Amygdala (tissue), 56 donors: Measurements from ENCODE around the gene KRTAP10-4.
"Not testable (repeated sequence)": the region's sequence is repeated elsewhere in the genome, so short reads cannot be mapped to it uniquely, and the experiment has no call there.

Source experiments
- DNase-seq, 56 donors: peaks; one replicate each; lab custom pipeline; 2025; lab: John Stamatoyannopoulos, UW

KRTAP10-4 gene

GRCh38 chr21:44593598-44594405 is 20.3 kb downstream of the KRTAP10-4 start:
- DNase-seq = no peak

GRCh38 chr21:44594406-44594916 is 20.9 kb downstream of the KRTAP10-4 start:
- no peak for DNase-seq

GRCh38 chr21:44595524-44595923 is 22.0 kb downstream of the KRTAP10-4 start:
- DNase-seq = no peak

- no peak for DNase-seq
Measured at GRCh38 chr21:44596068-44596725, 22.7 kb downstream of the KRTAP10-4 start.

DNA sequence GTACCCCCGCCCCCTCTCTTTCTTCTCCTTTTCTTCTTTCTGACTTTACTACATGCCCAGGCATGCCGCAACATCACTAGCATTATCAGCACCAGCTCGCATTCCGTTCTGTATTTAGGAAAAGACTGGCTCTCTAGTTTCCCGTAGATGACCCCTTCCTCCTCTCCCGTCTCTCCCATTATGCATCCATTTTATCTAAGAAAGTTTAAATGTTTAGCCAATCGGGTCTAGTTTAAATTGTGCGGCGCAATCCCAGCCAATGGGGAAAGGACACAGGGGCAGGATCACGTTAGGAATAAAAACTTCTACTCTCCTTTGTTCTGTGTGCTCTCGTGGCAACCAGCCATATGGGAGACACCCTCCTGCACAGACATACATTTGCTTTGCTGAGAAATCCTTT is 24.5 kb downstream of the KRTAP10-4 start:
- no peak for DNase-seq

DNA sequence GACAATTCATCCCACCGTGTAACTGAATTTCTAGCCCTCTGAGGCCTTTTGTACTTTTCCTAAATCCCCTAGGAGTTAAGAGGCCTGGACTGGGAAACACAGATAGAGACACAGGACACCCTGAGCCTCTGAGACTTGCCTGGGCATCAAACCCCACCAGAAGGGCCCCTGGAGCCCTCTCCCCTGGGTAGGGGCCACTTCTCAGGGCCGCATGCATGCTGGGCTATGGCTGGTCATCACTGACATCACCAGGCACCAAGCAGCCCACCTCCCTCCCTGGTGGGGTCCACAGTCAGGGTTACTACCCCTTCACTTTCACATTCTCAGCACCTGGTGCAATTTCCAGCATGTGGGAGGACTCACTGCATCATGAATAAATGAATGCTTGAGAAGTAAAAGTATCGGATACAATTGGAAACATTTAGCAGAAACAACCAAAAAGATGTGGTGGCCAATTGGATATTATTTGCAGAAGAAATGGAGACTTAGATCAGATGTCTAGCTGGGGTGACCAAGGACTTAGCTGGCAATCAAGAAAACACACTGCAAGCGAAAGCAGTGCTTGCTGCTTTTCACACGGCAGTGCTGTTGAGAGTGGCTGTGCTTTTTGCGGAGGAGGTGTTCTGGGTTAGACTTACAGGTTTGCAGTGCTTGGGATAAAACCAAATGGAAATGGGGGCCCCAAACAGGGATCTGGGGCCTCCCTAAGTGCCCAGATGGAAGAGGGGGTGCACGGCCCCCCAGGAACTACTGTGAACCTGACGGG is 25.9 kb downstream of the KRTAP10-4 start:
- DNase-seq = no peak

DNA sequence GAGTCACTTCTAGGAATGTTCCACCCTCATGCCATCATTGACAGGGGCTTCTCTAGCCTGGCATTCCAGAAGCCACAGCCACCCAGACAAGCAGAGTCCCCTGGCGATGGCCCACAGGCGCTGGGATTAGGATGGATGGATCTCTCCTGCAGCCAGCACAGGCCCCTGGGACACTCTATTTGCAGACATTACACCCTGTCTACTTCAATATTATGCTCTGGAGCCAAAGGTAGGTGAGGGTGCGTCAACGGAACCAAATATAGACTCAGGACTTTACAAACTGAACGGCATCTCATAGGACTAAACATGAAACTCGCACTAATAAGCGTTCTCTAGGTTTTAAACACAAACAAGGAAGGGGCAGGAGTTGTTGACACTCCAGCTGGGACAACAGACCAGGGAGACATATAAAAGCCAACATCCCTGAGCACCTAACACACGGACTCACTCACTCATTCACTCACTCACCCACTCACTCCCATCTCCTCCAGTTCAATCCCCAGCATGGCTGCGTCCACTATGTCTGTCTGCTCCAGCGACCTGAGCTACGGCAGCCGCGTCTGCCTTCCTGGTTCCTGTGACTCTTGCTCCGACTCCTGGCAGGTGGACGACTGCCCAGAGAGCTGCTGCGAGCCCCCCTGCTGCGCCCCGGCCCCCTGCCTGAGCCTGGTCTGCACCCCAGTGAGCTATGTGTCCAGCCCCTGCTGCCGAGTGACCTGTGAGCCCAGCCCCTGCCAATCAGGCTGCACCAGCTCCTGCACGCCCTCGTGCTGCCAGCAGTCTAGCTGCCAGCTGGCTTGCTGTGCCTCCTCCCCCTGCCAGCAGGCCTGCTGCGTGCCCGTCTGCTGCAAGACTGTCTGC is 26.8 kb downstream of the KRTAP10-4 start, which contains the start of gene KRTAP10-7:
Gene KRTAP10-7 (plus strand): TSS at position 480 of the 861 bp plus-strand sequence. CDS start 25 bp downstream, at position 505.
- not testable (repeated sequence) for DNase-seq

GRCh38 chr21:44601091-44601490 is 27.6 kb downstream of the KRTAP10-4 start:
- DNase-seq = not testable (repeated sequence)

DNA sequence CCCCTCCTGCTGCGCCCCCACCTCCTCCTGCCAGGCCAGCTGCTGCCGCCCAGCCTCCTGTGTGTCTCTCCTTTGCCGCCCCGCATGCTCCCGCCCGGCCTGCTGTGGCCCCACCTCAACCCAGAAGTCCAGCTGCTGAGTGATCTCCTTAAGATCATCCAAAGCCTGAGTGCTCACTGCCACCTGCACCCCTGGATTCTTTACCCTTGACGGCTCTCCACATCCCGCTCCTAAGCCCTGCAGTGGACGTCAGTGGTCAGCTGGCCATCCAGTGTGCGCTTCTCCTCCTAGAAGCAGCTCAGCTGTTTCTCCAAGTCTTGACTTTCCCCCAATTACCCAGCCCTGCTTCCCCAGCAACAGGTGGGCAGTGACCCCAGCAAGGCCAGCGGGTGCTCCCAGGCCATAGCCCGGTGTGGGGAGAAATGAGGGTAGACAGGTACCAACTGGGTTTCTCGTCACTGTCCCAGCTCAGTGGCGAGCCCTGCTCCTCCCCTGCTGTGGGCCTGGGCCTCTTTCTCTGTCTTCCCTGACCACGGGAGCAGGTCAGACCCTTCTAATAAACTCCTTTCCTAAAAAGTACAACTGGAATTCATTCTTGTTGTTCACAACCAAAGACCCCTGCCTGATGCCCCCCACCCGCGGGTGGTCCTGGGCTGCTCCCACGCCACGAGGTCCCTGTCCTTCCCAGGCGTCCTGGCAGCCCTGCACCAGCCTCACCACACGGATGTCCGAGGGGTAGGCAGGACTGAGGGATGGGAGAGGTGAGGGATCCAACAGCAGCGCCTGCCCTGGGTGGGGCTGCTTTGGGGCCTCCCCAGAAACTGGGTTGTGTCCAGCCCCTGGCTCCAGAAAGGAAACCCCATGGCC is 28.3 kb downstream of the KRTAP10-4 start:
- no peak for DNase-seq

GRCh38 chr21:44602463-44602850 is 28.9 kb downstream of the KRTAP10-4 start:
- no peak for DNase-seq

- DNase-seq = no peak
Measured at GRCh38 chr21:44603109-44603875, 29.8 kb downstream of the KRTAP10-4 start.

GRCh38 chr21:44603911-44604310 is 30.4 kb downstream of the KRTAP10-4 start:
- no peak for DNase-seq

DNA sequence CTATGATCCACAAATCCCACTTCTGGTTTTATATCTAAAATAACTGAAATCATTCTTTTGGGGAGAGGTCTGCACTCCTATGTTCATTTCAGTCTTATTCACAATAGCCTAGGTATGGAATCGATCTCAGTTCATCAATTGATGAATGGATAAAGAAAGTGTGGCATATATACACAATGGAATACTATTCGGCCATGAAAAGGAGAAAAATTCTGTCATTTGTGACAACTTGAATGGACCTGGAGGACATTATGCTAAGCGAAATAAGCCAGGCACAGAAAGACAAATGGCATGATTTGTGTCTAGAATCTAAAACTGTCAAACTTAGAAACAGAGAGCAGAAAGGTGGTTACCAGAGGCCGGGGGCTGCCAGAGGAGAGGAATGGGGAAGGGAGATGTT is 33.0 kb downstream of the KRTAP10-4 start:
- DNase-seq = no peak

DNA sequence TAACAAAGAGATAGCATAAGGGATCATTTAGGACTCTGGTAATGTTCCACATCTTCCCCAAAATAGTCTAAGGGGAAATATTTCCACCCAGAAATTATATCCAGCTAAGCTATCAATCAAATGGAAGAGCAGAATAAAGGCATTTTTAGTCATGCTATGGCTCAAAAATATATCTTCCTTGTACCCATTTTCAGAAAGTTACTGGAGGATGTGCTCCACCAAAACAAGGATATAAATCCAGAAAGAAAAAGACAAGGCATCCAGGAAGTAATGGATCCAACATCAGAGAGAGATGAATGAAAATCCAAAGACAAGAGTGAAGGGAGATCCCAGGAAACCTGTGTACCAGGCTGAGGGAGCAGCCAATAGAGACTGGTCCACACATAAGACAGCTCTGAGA is 35.7 kb downstream of the KRTAP10-4 start:
- DNase-seq = no peak

DNA sequence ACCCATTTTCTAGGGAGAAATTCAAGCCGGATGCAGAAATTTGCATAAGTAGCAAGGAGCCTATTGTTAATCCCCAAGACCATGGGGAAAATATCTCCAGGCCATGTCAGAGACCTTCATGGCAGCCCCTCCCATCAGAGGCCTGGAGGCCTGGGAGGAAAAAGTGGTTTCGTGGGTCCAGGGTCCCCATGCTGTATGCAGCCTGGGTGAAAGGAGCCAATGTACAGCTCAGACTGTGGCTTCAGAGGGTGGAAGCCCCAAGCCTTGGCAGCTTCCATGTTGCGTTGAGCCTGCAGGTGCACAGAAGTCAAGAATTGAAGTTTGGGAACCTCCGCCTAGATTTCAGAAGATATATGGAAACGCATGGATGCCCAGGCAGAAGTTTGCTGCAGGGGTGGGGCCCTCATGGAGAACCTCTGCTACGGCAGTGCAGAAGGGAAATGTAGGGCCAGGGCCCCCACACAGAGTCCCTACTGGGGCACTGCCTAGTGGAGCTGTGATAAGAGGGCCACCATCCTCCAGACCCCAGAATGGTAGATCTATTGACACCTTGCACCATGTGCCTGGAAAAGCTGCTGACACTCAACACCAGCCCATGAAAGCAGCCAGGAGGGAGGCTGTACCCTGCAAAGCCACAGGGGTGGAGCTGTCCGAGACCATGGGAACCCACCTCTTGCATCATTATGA is 36.8 kb downstream of the KRTAP10-4 start:
- not testable (repeated sequence) for DNase-seq

- no peak for DNase-seq
Measured at GRCh38 chr21:44611551-44611950, 38.0 kb downstream of the KRTAP10-4 start.

GRCh38 chr21:44612029-44612486 is 38.5 kb downstream of the KRTAP10-4 start, which contains the start of gene KRTAP10-8:
KRTAP10-8 (plus strand) TSS chr21:44612079; CDS start chr21:44612101, 22 bp downstream.
- no peak for DNase-seq
